Hepatocyte (in vitro differentiated cells): Measurements from ENCODE around the gene LBHD1. TPM values are rescaled to one million over a fixed set of nuclear protein-coding genes. Genes with fewer than 3 reads are reported as not detected.

Experiments
- DNase-seq: peaks from one replicate; pipeline ENCODE4 v3.0.0-alpha.2; 2016; ENCODE audit warnings: low spot score
- H2AFZ ChIP-seq: fragments of 200-600 bp; sonication (generic); 2 replicates; pipeline ENCODE4 v1.6.0; 2016; ENCODE audit warnings: antibody characterized with exemption, mild to moderate bottlenecking
- H3K27ac ChIP-seq: fragments of 200-600 bp; sonication (generic); 2 replicates; pipeline ENCODE4 v1.5.1; 2016; ENCODE audit warnings: mild to moderate bottlenecking
- H3K27me3 ChIP-seq: fragments of 200-600 bp; sonication (generic); 2 replicates; pipeline ENCODE4 v1.6.1; 2016
- H3K36me3 ChIP-seq: fragments of 200-600 bp; sonication (generic); replicated peaks from 2 replicates; pipeline ENCODE4 v1.5.1; 2016; ENCODE audit warnings: low read depth; ENCODE audit not compliant: insufficient read depth
- H3K4me1 ChIP-seq: fragments of 200-600 bp; sonication (generic); 2 replicates; pipeline ENCODE4 v1.5.1; 2016; ENCODE audit warnings: mild to moderate bottlenecking, moderate library complexity; ENCODE audit not compliant: insufficient read depth
- H3K4me2 ChIP-seq: fragments of 200-600 bp; sonication (generic); 2 replicates; pipeline ENCODE4 v1.6.0; 2016
- H3K4me3 ChIP-seq: fragments of 200-600 bp; sonication (generic); 2 replicates; pipeline ENCODE4 v1.5.1; 2016; ENCODE audit warnings: mild to moderate bottlenecking
- H3K79me2 ChIP-seq: fragments of 200-600 bp; sonication (generic); 2 replicates; pipeline ENCODE4 v1.6.0; 2017; ENCODE audit warnings: mild to moderate bottlenecking
- H3K9me2 ChIP-seq: fragments of 200-600 bp; sonication (generic); replicated peaks from 2 replicates; pipeline ENCODE4 v1.6.0; 2017; ENCODE audit warnings: mild to moderate bottlenecking; ENCODE audit not compliant: insufficient read depth
- H3K9me3 ChIP-seq: fragments of 200-600 bp; sonication (generic); 2 replicates; pipeline ENCODE4 v1.5.1; 2016; ENCODE audit warnings: low read depth, mild to moderate bottlenecking
- H4K20me1 ChIP-seq: fragments of 200-600 bp; sonication (generic); 2 replicates; pipeline ENCODE4 v1.6.0; 2016; ENCODE audit warnings: mild to moderate bottlenecking; ENCODE audit not compliant: insufficient read depth, poor library complexity, severe bottlenecking
- CTCF ChIP-seq: fragments of 200-600 bp; sonication (generic); IDR thresholded peaks from 2 replicates; pipeline ENCODE4 v1.5.1; 2016; ENCODE audit warnings: antibody characterized with exemption, mild to moderate bottlenecking; ENCODE audit not compliant: poor library complexity
- EZH2 ChIP-seq: fragments of 200-600 bp; sonication (generic); IDR thresholded peaks from 2 replicates; pipeline ENCODE4 v1.6.1; 2016; ENCODE audit warnings: antibody characterized with exemption, mild to moderate bottlenecking, borderline replicate concordance
- EZH2phosphoT487 ChIP-seq: fragments of 200-600 bp; sonication (generic); IDR thresholded peaks from one replicate; pipeline ENCODE4 v1.6.1; 2018; ENCODE audit warnings: antibody characterized with exemption, mild to moderate bottlenecking, low read depth, moderate library complexity; ENCODE audit not compliant: unreplicated experiment, severe bottlenecking
- WGBS: methylation state at CpG from one replicate; pipeline ENCODE4 v1.1.6; 2016; ENCODE audit warnings: low lambda C conversion rate; ENCODE audit errors: missing lambda C conversion rate; 5-methylcytosine and 5-hydroxymethylcytosine counted together
- polyA plus RNA-seq: library from polyadenylated mRNA; unstranded; fragments of >200 nt; fragmentation: Nextera tagmentation; extraction: Ambion mirVana; gene quantifications from 2 replicates; pipeline ENCODE4 v1.2.1, GENCODE V29; 2016
- total RNA-seq: library from RNA; depleted of rRNA; stranded (reverse); fragments of >200 nt; gene quantifications from 2 replicates; pipeline ENCODE4 v1.2.3, GENCODE V29; 2014

The LBHD1 gene
- total and polyA plus RNA-seq, 2 experiments from 2014 or later: 6.5 to 11.2 TPM

- H3K4me1 ChIP-seq: peaks cover 13% of the 10 kb centered on the region
- no peak overlapping the region for H2AFZ ChIP-seq
- no peak overlapping the region for H3K27ac ChIP-seq
- no peak for DNase-seq
- no peaks in the 10 kb centered on the region for H3K27me3 ChIP-seq
- no peak overlapping the region for H3K4me2 ChIP-seq
- peaks cover 13% of the 10 kb centered on the region for H3K79me2 ChIP-seq
- H3K36me3 ChIP-seq: no peaks in the 10 kb centered on the region
- TF ChIP-seq EZH2 (no peak), EZH2phosphoT487 (no peak), CTCF (no peak)
- H3K9me3 ChIP-seq: no peaks in the 10 kb centered on the region
- H3K9me2 ChIP-seq: no peaks in the 10 kb centered on the region
- no peak overlapping the region for H3K4me3 ChIP-seq
- 93% methylated on average over 7 of the region's 7 CpGs for WGBS
- no peaks in the 10 kb centered on the region for H4K20me1 ChIP-seq
These were observed 10.5 kb upstream of the LBHD1 start for GRCh38 chr11:62682518-62682917.

DNA sequence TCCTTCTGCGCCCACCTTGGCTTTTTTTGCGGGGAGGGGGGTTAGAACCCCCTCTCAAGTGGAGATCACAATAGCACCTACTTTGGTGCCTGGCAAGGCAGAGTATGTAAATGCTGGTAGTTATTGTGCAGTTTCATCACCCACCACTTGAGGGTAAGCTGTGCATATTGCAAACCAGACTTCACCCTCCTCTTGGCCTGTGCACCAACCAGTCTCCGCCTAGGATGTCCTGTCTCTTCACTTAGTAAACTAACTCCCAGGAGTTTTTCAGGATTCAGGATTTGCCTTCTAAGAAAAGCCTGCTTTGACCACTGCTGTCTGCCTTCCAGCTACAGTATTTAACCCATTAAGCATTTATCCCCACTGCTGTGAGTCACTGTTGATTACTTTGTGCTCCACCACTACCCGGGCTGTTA, 8.8 kb upstream of the LBHD1 start:
- Histone ChIP-seq H3K27ac (no peak overlapping the region), H3K9me2 (no peaks in the 10 kb centered on the region), H3K9me3 (no peaks in the 10 kb centered on the region), H3K27me3 (no peaks in the 10 kb centered on the region), H3K79me2 (peaks cover 23% of the 10 kb centered on the region), H4K20me1 (no peaks in the 10 kb centered on the region), H2AFZ (peak overlapping the region; percentile 29), H3K4me1 (peaks cover 13% of the 10 kb centered on the region), H3K4me3 (no peak overlapping the region), H3K36me3 (no peaks in the 10 kb centered on the region), H3K4me2 (no peak overlapping the region)
- TF ChIP-seq CTCF (peak; percentile 40), EZH2 (no peak)
- DNase-seq: peak; percentile 78
- 65% methylated on average over 4 of the region's 4 CpGs for WGBS

DNA sequence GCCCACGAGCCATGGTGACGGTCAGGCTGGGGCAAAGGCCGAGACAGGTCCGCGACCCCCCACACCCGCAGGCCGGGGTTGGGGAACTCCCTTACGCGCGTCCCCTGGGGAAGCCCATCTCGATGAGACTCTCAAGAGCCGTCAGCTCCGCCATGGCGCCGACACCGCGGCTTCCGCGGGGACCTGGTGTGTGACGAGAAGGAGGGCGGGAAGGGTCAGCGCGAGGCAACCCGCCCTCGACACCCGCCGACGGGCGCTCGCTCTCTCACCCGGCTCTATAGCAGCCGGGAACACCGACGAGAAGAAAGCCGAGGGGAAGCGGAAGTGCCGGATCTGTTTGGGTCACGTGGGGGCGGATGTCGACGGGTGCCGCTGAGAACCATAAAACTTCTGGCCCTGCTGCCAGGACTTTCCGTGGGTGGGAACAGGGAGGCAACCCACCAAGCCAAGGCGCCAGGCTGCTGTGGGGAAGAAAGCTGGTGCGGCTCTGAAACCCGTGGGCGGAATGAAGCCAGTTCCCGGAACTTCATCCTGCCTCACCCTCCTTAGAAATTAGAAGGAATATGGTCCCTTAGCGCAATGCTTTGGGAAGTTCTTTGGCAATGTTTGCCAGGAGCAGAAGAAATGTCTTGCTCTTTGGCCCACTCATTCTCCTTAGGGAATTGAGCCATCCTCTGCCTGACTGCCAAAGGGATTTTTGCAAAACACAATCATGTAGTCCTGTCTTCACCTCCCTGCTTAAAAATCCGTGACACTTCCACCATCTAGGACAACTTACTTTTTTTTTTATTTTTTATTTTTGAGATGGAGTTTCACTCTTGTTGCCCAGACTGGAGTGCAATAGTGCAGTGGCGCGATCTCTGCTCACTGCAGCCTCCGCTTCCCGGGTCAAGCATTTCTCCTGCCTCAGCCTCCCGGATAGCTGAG, 7.0 kb upstream of the LBHD1 start, which contains the start of gene UBXN1:
Gene UBXN1, minus strand, starts transcription at position 304 of the 927 bp plus-strand sequence. Its CDS starts 150 bp downstream, at position 154.
- 12% methylated on average over 54 of the region's 55 CpGs for WGBS
- Histone ChIP-seq H3K27me3 (no peaks in the 10 kb centered on the region), H4K20me1 (no peaks in the 10 kb centered on the region), H3K9me2 (no peaks in the 10 kb centered on the region), H3K36me3 (no peaks in the 10 kb centered on the region), H3K4me3 (peak within 1 kb of the TSS; percentile 78), H3K79me2 (peaks cover 32% of the 10 kb centered on the region), H3K9me3 (no peaks in the 10 kb centered on the region), H2AFZ (peak within 1 kb of the TSS; percentile 77), H3K27ac (peak within 1 kb of the TSS; percentile 88), H3K4me1 (peaks cover 13% of the 10 kb centered on the region), H3K4me2 (peak within 1 kb of the TSS; percentile 99)
- DNase-seq: peak; percentile 94
- TF ChIP-seq EZH2phosphoT487 (no peak), CTCF (no peak), EZH2 (no peak)
